Measurements from ENCODE around the gene BRDT. TPM values are rescaled to one million over a fixed set of nuclear protein-coding genes. Genes with fewer than 3 reads are reported as not detected.

Gene BRDT
- 0.13 to 0.21 TPM (median 0.18 TPM) in 3 replicates for total RNA-seq (2021)
- Bru-seq, nascent RNA = percentile 8 among the genes with signal in this experiment
- long read RNA-seq, experiment 1 = 0 reads
- long read RNA-seq, experiment 2 = 0 reads
- long read RNA-seq, experiment 3 = 0 reads

DNA sequence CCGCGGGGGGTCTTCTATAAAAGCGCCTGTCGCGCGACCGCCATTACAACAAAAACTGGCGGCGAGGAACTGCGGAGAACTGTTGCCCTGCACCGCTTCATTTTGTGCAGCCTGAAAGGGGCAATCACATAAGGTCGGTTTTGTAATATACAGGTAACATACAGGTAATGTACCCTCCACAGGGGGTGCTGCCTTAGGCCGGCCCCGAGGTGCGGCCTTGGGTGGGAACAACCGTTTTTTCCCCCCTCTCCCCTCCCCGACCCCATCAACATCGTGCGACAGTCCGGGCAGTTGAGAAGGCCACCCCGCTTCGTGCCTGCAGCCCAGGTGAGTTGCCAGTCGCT lies at the start of gene BRDT:
BRDT (plus strand) TSS at position 46 of the 344 bp plus-strand sequence. CDS start 13,354 bp downstream, outside the sequence.
- Mint-ChIP-seq H3K36me3 (no peaks in the 10 kb centered on the region), H3K4me1 (peaks cover 5% of the 10 kb centered on the region), H3K27me3 (ENCODE audit: low read depth) (no peaks in the 10 kb centered on the region), H3K4me3 (no peak within 1 kb of the TSS), H3K9me3 (peaks cover 6% of the 10 kb centered on the region), H3K27ac (no peak within 1 kb of the TSS)
- POLR2A ChIA-PET = no interaction called here
- TF ChIP-seq, protein P1, sequence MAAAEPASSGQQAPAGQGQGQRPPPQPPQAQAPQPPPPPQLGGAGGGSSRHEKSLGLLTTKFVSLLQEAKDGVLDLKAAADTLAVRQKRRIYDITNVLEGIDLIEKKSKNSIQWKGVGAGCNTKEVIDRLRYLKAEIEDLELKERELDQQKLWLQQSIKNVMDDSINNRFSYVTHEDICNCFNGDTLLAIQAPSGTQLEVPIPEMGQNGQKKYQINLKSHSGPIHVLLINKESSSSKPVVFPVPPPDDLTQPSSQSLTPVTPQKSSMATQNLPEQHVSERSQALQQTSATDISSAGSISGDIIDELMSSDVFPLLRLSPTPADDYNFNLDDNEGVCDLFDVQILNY (CRISPR knock-in tag; IDR thresholded peaks at IDR 0.05) = no peak
- ATAC-seq (no peak), DNase-seq (ENCODE audit: low spot score) (no peak)
- CTCF ChIA-PET = interaction anchor here (1.1 kb wide), 1 partner anchor 48 kb away, joined by 3 read pairs; no protein-coding TSS in a partner anchor

- TF ChIP-seq TEAD1 (CRISPR knock-in tag; IDR thresholded peaks at IDR 0.05) (no peak), ZNF512 (CRISPR knock-in tag; IDR thresholded peaks at IDR 0.05; ENCODE audit: borderline replicate concordance) (no peak), FOXJ3 (CRISPR knock-in tag; IDR thresholded peaks at IDR 0.05; ENCODE audit: borderline replicate concordance) (no peak), HMGA2 (CRISPR knock-in tag; IDR thresholded peaks at IDR 0.05) (no peak), ZBTB21 (CRISPR knock-in tag; IDR thresholded peaks at IDR 0.05; ENCODE audit: borderline replicate concordance) (no peak), ESRRA (CRISPR knock-in tag; IDR thresholded peaks at IDR 0.05; ENCODE audit: borderline replicate concordance) (no peak), ZNF263 (CRISPR knock-in tag; IDR thresholded peaks at IDR 0.05; ENCODE audit: low read depth) (no peak), ATF2 (CRISPR knock-in tag; IDR thresholded peaks at IDR 0.05; ENCODE audit: borderline replicate concordance, low read depth) (no peak), E2F1 (CRISPR knock-in tag; IDR thresholded peaks at IDR 0.05) (no peak)
- TF ChIP-seq, protein P2, sequence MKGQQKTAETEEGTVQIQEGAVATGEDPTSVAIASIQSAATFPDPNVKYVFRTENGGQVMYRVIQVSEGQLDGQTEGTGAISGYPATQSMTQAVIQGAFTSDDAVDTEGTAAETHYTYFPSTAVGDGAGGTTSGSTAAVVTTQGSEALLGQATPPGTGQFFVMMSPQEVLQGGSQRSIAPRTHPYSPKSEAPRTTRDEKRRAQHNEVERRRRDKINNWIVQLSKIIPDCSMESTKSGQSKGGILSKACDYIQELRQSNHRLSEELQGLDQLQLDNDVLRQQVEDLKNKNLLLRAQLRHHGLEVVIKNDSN (CRISPR knock-in tag; IDR thresholded peaks at IDR 0.05) = no peak
- ChIA-PET POLR2A (no interaction called here), CTCF (no interaction called here)
- Mint-ChIP-seq H3K27me3 (ENCODE audit: low read depth) (no peaks in the 10 kb centered on the region), H3K4me3 (no peak overlapping the region), H3K27ac (no peak overlapping the region), H3K4me1 (no peaks in the 10 kb centered on the region), H3K36me3 (no peaks in the 10 kb centered on the region), H3K9me3 (no peaks in the 10 kb centered on the region; the same call in 1 of the 2 replicates)
- DNase-seq (ENCODE audit: low spot score) = no peak
- no peak for ATAC-seq
Measured at GRCh38 chr1:91900562-91900961, 48.6 kb upstream of the BRDT start.

DNA sequence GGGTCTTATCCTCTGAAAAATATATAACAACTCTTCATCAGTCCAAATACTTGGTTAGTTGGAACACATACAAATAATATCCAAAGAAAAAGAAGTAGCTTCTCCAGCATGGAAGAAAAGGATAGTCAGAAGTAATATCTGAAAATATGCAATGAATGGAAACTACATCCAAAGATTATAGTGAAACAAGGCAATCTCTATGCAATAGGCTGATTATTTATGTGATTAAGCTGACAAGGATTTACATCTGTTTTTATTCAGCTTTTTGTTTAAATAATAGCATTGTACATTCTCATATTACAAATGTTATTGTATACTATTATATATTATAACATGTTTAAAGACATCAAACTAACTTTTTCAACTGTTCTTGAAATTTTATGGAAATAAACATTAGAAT lies 48.0 kb upstream of the BRDT start:
- no peaks in the 10 kb centered on the region for H3K27me3 Mint-ChIP-seq (ENCODE audit: low read depth)
- no peak overlapping the region for H3K27ac Mint-ChIP-seq
- H3K4me3 Mint-ChIP-seq = no peak overlapping the region
- ChIA-PET CTCF (no interaction called here), POLR2A (no interaction called here)
- ATAC-seq (no peak), DNase-seq (ENCODE audit: low spot score) (no peak)
- H3K4me1 Mint-ChIP-seq = no peaks in the 10 kb centered on the region
- no peaks in the 10 kb centered on the region for H3K9me3 Mint-ChIP-seq
- H3K36me3 Mint-ChIP-seq = no peaks in the 10 kb centered on the region
- no peak for TF ChIP-seq CREB1 (CRISPR knock-in tag; IDR thresholded peaks at IDR 0.05)
- TF ChIP-seq TP53 (CRISPR knock-in tag; IDR thresholded peaks at IDR 0.05) = no peak
- no peak for TF ChIP-seq ZBTB21 (CRISPR knock-in tag; IDR thresholded peaks at IDR 0.05; ENCODE audit: borderline replicate concordance)
- no peak for TF ChIP-seq RELA (CRISPR knock-in tag; IDR thresholded peaks at IDR 0.05; ENCODE audit: borderline replicate concordance)
- TF ChIP-seq, protein P1 (CRISPR knock-in tag; IDR thresholded peaks at IDR 0.05) = no peak
- TF ChIP-seq MXD4 (CRISPR knock-in tag; IDR thresholded peaks at IDR 0.05; ENCODE audit: borderline replicate concordance) = no peak
- TF ChIP-seq HMGXB4 (CRISPR knock-in tag; IDR thresholded peaks at IDR 0.05) = no peak
- no peak for TF ChIP-seq ELF4 (CRISPR knock-in tag; IDR thresholded peaks at IDR 0.05; ENCODE audit: low read depth)
- TF ChIP-seq CDX4 (CRISPR knock-in tag; IDR thresholded peaks at IDR 0.05; ENCODE audit: borderline replicate concordance) = no peak
- TF ChIP-seq, protein P3, sequence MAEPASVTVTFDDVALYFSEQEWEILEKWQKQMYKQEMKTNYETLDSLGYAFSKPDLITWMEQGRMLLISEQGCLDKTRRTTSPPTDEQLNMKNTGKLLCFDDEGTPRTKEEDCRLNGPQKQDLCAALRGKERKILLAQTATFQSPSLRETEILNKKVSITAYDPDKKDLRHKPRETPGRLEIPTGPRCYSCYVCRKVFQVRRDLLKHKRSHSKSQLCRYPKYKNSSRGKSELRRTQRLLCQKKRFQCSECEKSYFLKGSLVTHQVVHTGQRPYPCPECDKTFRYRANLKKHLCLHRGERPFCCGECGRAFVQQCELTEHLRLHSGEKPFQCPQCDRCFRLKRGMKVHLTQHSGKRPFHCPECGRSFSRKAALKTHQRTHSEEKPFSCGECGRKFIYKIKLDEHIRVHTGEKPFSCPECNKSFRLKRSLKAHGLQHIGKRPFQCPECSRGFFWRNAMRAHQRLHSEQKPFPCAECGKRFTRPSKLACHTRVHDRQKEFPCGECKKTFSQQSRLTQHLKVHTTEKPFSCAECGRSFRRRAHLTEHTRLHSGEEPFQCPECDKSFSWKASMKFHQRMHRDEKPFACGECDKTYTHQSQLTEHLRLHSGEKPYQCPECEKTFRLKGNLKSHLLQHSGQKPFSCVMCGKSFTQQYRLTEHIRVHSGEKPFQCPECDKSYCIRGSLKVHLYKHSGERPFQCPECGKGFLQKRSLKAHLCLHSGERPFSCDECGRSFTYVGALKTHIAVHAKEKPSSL (CRISPR knock-in tag; conservative IDR thresholded peaks at IDR 0.05) = no peak
- no peak for TF ChIP-seq MYBL2 (CRISPR knock-in tag; IDR thresholded peaks at IDR 0.05)

All from WTC11 (cell line).